H9 (cell line): Measurements from ENCODE around the gene SPDYE4. TPM values are rescaled to one million over a fixed set of nuclear protein-coding genes. Genes with fewer than 3 reads are reported as not detected.
A peak's percentile ranks its signal among the peaks of the same experiment; 100 is the strongest.

Experiments used
- DNase-seq: peaks from one replicate; pipeline ENCODE4 v3.0.0-alpha.2; 2017
- H2AFZ ChIP-seq: one replicate; pipeline ENCODE4 v1.6.1; 2013; ENCODE audit warnings: mild to moderate bottlenecking, low read length, control low read depth, moderate library complexity
- H2AK5ac ChIP-seq: 2 replicates; pipeline ENCODE4 v1.6.1; 2013; ENCODE audit warnings: low read length, control low read depth, mixed read lengths; ENCODE audit not compliant: insufficient read length
- H2BK120ac ChIP-seq: one replicate; pipeline ENCODE4 v1.6.1; 2013; ENCODE audit warnings: low read depth, mild to moderate bottlenecking, low read length, control low read depth, inconsistent platforms; ENCODE audit not compliant: poor library complexity, severe bottlenecking
- H2BK12ac ChIP-seq: 2 replicates; pipeline ENCODE4 v1.6.1; 2013; ENCODE audit warnings: low read length, control low read depth, mixed read lengths, low read depth; ENCODE audit not compliant: insufficient read length
- H2BK15ac ChIP-seq: 2 replicates; pipeline ENCODE4 v1.6.1; 2013; ENCODE audit warnings: low read depth, low read length, control low read depth
- H2BK20ac ChIP-seq: one replicate; pipeline ENCODE4 v1.6.1; 2013; ENCODE audit warnings: low read depth, mild to moderate bottlenecking, low read length, control low read depth, inconsistent platforms; ENCODE audit not compliant: poor library complexity, severe bottlenecking
- H2BK5ac ChIP-seq: 2 replicates; pipeline ENCODE4 v1.6.1; 2013; ENCODE audit warnings: low read length, control low read depth, mixed read lengths; ENCODE audit not compliant: insufficient read length
- H3K14ac ChIP-seq: 2 replicates; pipeline ENCODE4 v1.6.1; 2013; ENCODE audit warnings: low read length, control low read depth; ENCODE audit not compliant: insufficient read depth
- H3K18ac ChIP-seq: 2 replicates; pipeline ENCODE4 v1.6.1; 2013; ENCODE audit warnings: low read depth, mild to moderate bottlenecking, mixed read lengths, low read length, control low read depth; ENCODE audit not compliant: insufficient read length
- H3K23ac ChIP-seq: 2 replicates; pipeline ENCODE4 v1.6.1; 2013; ENCODE audit warnings: low read length, control low read depth, mixed read lengths, low read depth; ENCODE audit not compliant: insufficient read length
- H3K23me2 ChIP-seq: 2 replicates; pipeline ENCODE4 v1.6.1; 2013; ENCODE audit warnings: low read depth, mild to moderate bottlenecking, mixed read lengths, low read length, control low read depth; ENCODE audit not compliant: insufficient read length, poor library complexity, severe bottlenecking
- H3K27ac ChIP-seq: 2 replicates; pipeline ENCODE4 v1.5.1; 2013; ENCODE audit warnings: low read length, control low read depth, mixed read lengths, low read depth; ENCODE audit not compliant: insufficient read length
- H3K27me3 ChIP-seq: 2 replicates; pipeline ENCODE4 v1.6.1; 2013; ENCODE audit warnings: low read length, control low read depth, inconsistent platforms; ENCODE audit not compliant: insufficient read depth
- H3K4ac ChIP-seq: 2 replicates; pipeline ENCODE4 v1.6.1; 2013; ENCODE audit warnings: low read depth, mild to moderate bottlenecking, control low read depth, inconsistent platforms, low read length, moderate library complexity
- H3K4me1 ChIP-seq: 2 replicates; pipeline ENCODE4 v1.6.1; 2013; ENCODE audit warnings: low read length, control low read depth, inconsistent platforms; ENCODE audit not compliant: insufficient read depth
- H3K4me2 ChIP-seq: 2 replicates; pipeline ENCODE4 v1.6.1; 2013; ENCODE audit warnings: low read length, control low read depth, mixed read lengths; ENCODE audit not compliant: insufficient read length, insufficient read depth
- H3K56ac ChIP-seq: 2 replicates; pipeline ENCODE4 v1.6.1; 2013; ENCODE audit warnings: low read depth, mild to moderate bottlenecking, mixed read lengths, low read length, control low read depth; ENCODE audit not compliant: insufficient read length
- H3K79me1 ChIP-seq: 2 replicates; pipeline ENCODE4 v1.6.1; 2013; ENCODE audit warnings: low read depth, mild to moderate bottlenecking, moderate library complexity, low read length, control low read depth, inconsistent platforms; ENCODE audit not compliant: insufficient read depth, poor library complexity, severe bottlenecking
- H3K79me2 ChIP-seq: 2 replicates; pipeline ENCODE4 v1.6.1; 2013; ENCODE audit warnings: low read length, control low read depth, inconsistent platforms; ENCODE audit not compliant: insufficient read depth
- H3K9ac ChIP-seq: 2 replicates; pipeline ENCODE4 v1.6.1; 2013; ENCODE audit warnings: low read length, control low read depth, mixed read lengths; ENCODE audit not compliant: insufficient read length; ENCODE audit errors: extremely low read depth
- H3K9me3 ChIP-seq: one replicate; pipeline ENCODE4 v1.6.1; 2013; ENCODE audit warnings: low read depth, low read length, inconsistent platforms; ENCODE audit not compliant: control insufficient read depth
- H3T11ph ChIP-seq: one replicate; pipeline ENCODE4 v1.6.1; 2013; ENCODE audit warnings: mild to moderate bottlenecking, low read length, control low read depth, inconsistent platforms
- H4K20me1 ChIP-seq: one replicate; pipeline ENCODE4 v1.6.1; 2013; ENCODE audit not compliant: control insufficient read depth, insufficient read length, insufficient read depth
- H4K5ac ChIP-seq: 2 replicates; pipeline ENCODE4 v1.6.1; 2013; ENCODE audit warnings: low read depth, mild to moderate bottlenecking, mixed read lengths, low read length, control low read depth; ENCODE audit not compliant: insufficient read length
- H4K8ac ChIP-seq: replicated peaks from 2 replicates; pipeline ENCODE4 v1.6.1; 2013; ENCODE audit warnings: low read length, control low read depth, mixed read lengths, low read depth; ENCODE audit not compliant: insufficient read length
- H4K91ac ChIP-seq: 2 replicates; pipeline ENCODE4 v1.6.1; 2013; ENCODE audit warnings: low read depth, mild to moderate bottlenecking, moderate library complexity, mixed read lengths, low read length, control low read depth; ENCODE audit not compliant: insufficient read length
- H3K27ac Mint-ChIP-seq, 3 experiments: 2 replicates in 2 of 3; 3 replicates in 1 of 3; pipeline ENCODE4 v1.8.0; 2020 to 2021; ENCODE audit warnings: mixed read lengths in 3 of 3, mild to moderate bottlenecking in 1 of 3, moderate library complexity in 1 of 3
- H3K27me3 Mint-ChIP-seq: 2 replicates; pipeline ENCODE4 v1.8.0; 2021; ENCODE audit warnings: low read depth, mild to moderate bottlenecking, moderate library complexity, mixed read lengths
- H3K36me3 Mint-ChIP-seq, 3 experiments: 2 replicates in 2 of 3; 3 replicates in 1 of 3; pipeline ENCODE4 v1.8.0; 2020 to 2021; ENCODE audit warnings: low read depth in 3 of 3, mixed read lengths in 3 of 3; ENCODE audit not compliant: insufficient read depth in 1 of 3
- H3K4me1 Mint-ChIP-seq, 2 experiments: 2 replicates each; pipeline ENCODE4 v1.8.0; 2020; ENCODE audit warnings: mixed read lengths in 2 of 2
- H3K4me3 Mint-ChIP-seq, 2 experiments: 2 replicates in 1 of 2; 3 replicates in 1 of 2; pipeline ENCODE4 v1.8.0; 2020 to 2021; ENCODE audit warnings: mild to moderate bottlenecking in 2 of 2, mixed read lengths in 2 of 2, moderate library complexity in 1 of 2
- H3K9me3 Mint-ChIP-seq, 2 experiments: 2 replicates in 1 of 2; 3 replicates in 1 of 2; pipeline ENCODE4 v1.8.0; 2020; ENCODE audit warnings: mild to moderate bottlenecking in 2 of 2, mixed read lengths in 2 of 2, moderate library complexity in 1 of 2
- WGBS: extraction: QIAGEN DNeasy Blood & Tissue Kit; methylation state at CpG from one replicate; pipeline ENCODE4 v1.1.7; 2013; ENCODE audit warnings: missing lambda C conversion rate, low lambda C conversion rate, mixed read lengths; ENCODE audit not compliant: insufficient read length; ENCODE audit errors: extremely low coverage; 5-methylcytosine and 5-hydroxymethylcytosine counted together
- total RNA-seq: library from RNA; stranded (reverse); gene quantifications from 2 replicates; pipeline ENCODE4 v1.2.1, GENCODE V29; 2021
- TF ChIP-seq, protein P1 (sequence below): fragments of 200-600 bp; sonication (generic); conservative IDR thresholded peaks from 3 replicates; pipeline ENCODE4 v1.8.0; 2021; ENCODE audit warnings: antibody characterized with exemption, mild to moderate bottlenecking

SPDYE4 gene
- total RNA-seq, 1 experiment from 2014 or later = not detected

DNA sequence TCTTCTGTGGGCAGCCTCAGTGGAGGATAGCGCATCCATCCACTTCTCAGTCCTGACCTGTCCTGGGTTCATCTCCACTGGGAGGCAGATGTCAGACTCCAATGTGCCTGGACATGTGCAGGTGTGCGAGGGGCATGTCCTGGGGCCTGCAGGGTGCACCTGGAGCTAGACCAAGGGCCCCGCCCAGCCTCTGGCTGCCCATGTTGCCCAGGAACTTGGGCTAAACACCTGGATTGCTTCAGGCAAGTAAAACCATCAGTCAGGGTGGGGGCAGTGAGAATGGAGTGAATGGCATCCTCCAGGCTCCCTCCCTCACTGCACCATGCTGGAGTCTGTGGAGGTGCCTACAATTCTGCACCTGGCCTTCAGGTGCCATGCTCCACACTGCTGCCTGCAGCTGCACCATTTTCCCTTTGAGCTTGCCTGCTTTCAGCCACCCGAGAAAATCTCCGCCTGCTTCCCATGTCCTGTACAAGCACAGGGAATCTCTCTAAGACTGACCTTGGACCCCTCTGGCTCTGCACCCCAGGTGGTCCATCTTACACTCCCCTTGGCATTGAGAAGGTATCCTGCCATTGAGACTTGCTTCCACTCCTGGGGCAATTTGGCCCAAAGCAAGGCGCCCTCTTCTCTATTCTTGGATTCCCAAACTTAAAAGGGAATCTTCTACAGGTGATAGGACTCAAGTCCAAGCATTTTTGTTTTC lies 42.9 kb upstream of the SPDYE4 start:
- Histone ChIP-seq H2BK5ac (no peak overlapping the region), H3K9me3 (no peaks in the 10 kb centered on the region), H4K91ac (no peak overlapping the region), H2AFZ (no peak overlapping the region), H3K56ac (no peak overlapping the region), H2AK5ac (no peak overlapping the region), H3K79me1 (no peaks in the 10 kb centered on the region), H3K4ac (no peak overlapping the region), H4K8ac (no peak overlapping the region), H3K23me2 (no peaks in the 10 kb centered on the region), H3K23ac (no peak overlapping the region), H4K5ac (no peak overlapping the region), H3K18ac (no peak overlapping the region), H3T11ph (no peak overlapping the region), H3K9ac (no peak overlapping the region), H2BK20ac (no peak overlapping the region), H4K20me1 (no peaks in the 10 kb centered on the region), H2BK120ac (no peak overlapping the region), H2BK12ac (no peak overlapping the region), H3K27me3 (no peaks in the 10 kb centered on the region), H3K4me1 (no peaks in the 10 kb centered on the region), H2BK15ac (no peak overlapping the region), H3K79me2 (no peaks in the 10 kb centered on the region), H3K4me2 (no peak overlapping the region), H3K27ac (no peak overlapping the region), H3K14ac (no peak overlapping the region)
- TF ChIP-seq, protein P1, sequence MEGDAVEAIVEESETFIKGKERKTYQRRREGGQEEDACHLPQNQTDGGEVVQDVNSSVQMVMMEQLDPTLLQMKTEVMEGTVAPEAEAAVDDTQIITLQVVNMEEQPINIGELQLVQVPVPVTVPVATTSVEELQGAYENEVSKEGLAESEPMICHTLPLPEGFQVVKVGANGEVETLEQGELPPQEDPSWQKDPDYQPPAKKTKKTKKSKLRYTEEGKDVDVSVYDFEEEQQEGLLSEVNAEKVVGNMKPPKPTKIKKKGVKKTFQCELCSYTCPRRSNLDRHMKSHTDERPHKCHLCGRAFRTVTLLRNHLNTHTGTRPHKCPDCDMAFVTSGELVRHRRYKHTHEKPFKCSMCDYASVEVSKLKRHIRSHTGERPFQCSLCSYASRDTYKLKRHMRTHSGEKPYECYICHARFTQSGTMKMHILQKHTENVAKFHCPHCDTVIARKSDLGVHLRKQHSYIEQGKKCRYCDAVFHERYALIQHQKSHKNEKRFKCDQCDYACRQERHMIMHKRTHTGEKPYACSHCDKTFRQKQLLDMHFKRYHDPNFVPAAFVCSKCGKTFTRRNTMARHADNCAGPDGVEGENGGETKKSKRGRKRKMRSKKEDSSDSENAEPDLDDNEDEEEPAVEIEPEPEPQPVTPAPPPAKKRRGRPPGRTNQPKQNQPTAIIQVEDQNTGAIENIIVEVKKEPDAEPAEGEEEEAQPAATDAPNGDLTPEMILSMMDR = no peak
- no peaks in the 10 kb centered on the region for H3K36me3 Mint-ChIP-seq
- peaks cover 1% of the 10 kb centered on the region for H3K27me3 Mint-ChIP-seq
- peak; percentile 31 for DNase-seq
- no CpG with 5 or more reads among the region's 6 CpGs for WGBS
- no peak overlapping the region for H3K4me3 Mint-ChIP-seq
- no peaks in the 10 kb centered on the region for H3K9me3 Mint-ChIP-seq
- peaks cover 24 to 39% of the 10 kb centered on the region in 2 experiments for H3K4me1 Mint-ChIP-seq
- H3K27ac Mint-ChIP-seq = no peak overlapping the region
